Heart right ventricle (tissue), 16 donors: ENCODE results near the gene NBEAL2. TPM values are rescaled to one million over a fixed set of nuclear protein-coding genes. Genes with fewer than 3 reads are reported as not detected.

Experiments used
- ATAC-seq, 8 donors: fragments of 200-7000 bp; cut with Tn5 transposase; one replicate each; pipeline ENCODE4 v1.9.1; 2020; ENCODE audit warnings: mild to moderate bottlenecking in 8 of 8, moderate library complexity in 8 of 8, moderate number of reproducible peaks in 1 of 8
- DNase-seq, 2 donors: peaks; one replicate each; pipeline ENCODE4 v3.0.0-alpha.2; 2020
- H3K27ac ChIP-seq, 10 donors: fragments of 200-600 bp; sonication (generic) in 2 of 10; one replicate each; pipeline versions ENCODE4 v1.5.0 to v1.8.0; 2020 to 2022; ENCODE audit warnings: mild to moderate bottlenecking in 3 of 10
- H3K27me3 ChIP-seq, 7 donors: fragments of 200-600 bp; one replicate each; pipeline ENCODE4 v1.8.0; 2021 to 2022; ENCODE audit warnings: mild to moderate bottlenecking in 2 of 7
- H3K36me3 ChIP-seq, 9 donors: fragments of 200-600 bp; sonication (generic) in 1 of 9; one replicate each; pipeline versions ENCODE4 v1.5.0 to v1.8.0; 2020 to 2022; ENCODE audit warnings: mild to moderate bottlenecking in 2 of 9
- H3K4me1 ChIP-seq, 9 donors: fragments of 200-600 bp; sonication (generic) in 1 of 9; one replicate each; pipeline versions ENCODE4 v1.5.0 to v1.8.0; 2020 to 2022; ENCODE audit warnings: mild to moderate bottlenecking in 4 of 9
- H3K4me3 ChIP-seq, 10 donors: fragments of 200-600 bp; sonication (generic) in 2 of 10; one replicate each; pipeline versions ENCODE4 v1.5.0 to v1.8.0; 2020 to 2022; ENCODE audit warnings: mild to moderate bottlenecking in 7 of 10, moderate library complexity in 2 of 10
- H3K9me3 ChIP-seq, 11 donors: fragments of 200-600 bp in 10 of 11; sonication (generic) in 2 of 11; one replicate each; pipeline versions ENCODE4 v1.5.0 to v1.8.0; 2013 to 2022; ENCODE audit warnings: mild to moderate bottlenecking in 2 of 11, control low read depth in 1 of 11, moderate library complexity in 1 of 11
- WGBS, 2 donors: extraction: QIAGEN DNeasy Blood & Tissue Kit; methylation state at CpG; one replicate each; pipeline ENCODE4 v1.1.7; 2013; ENCODE audit warnings: inconsistent platforms in 1 of 2; 5-methylcytosine and 5-hydroxymethylcytosine counted together
- intact Hi-C, 10 donors: fragments of 100-400 bp; cut with DNase I; formaldehyde crosslinking; loops; one replicate each; pipeline versions ENCODE4 v1.11.1 to v1.14.2; 2022
- polyA plus RNA-seq, 2 donors: library from polyadenylated mRNA; stranded (reverse); fragments of 200-250 nt; gene quantifications; one replicate each; pipeline ENCODE4 v1.2.3, GENCODE V29; 2013
- total RNA-seq, 10 donors: library from RNA; stranded (reverse); fragmentation: NEBNext Ultra II Directional in 3 of 10; extraction: Animal tissue kit (Norgen Biotek cat#: 25700) in 3 of 10; gene quantifications; one replicate each; pipeline versions ENCODE4 v1.2.1 to v1.2.4, GENCODE V29; 2021 to 2023
- TF ChIP-seq, protein P1 (sequence below), 9 donors: fragments of 200-600 bp; sonication (generic) in 2 of 9; IDR thresholded peaks; one replicate each; pipeline versions ENCODE4 v1.5.0 to v1.8.0; 2021 to 2022; ENCODE audit warnings: antibody characterized with exemption in 9 of 9, mild to moderate bottlenecking in 5 of 9, moderate library complexity in 1 of 9
- donor health status: Arrhythmogenic right ventricular cardiomyopathy.
- donor health status: ischemic (EF 13 %, LVEDD 7.1; RV severe dilation, severe dysfunction).
- donor health status: healthy with polysubstance abuse.
- donor health status: DM: no; HTN: yes; CAD: no.
- donor health status: DM: no; HTN: no; CAD: no.
- donor health status: ischemic (EF 25% LVEDD 6.9; RV normal size, moderate dysfunction).
- donor health status: ischemic (EF 25% LVEDD 5.7; RV mildly dilated, moderate dysfunction).
- donor health status: healthy.
- donor health status: DM: yes; HTN: yes; CAD: no.
- donor health status: Ischemic cardiomyopathy.
- donor health status: ischemic (EF 35%, LVEDD 5.7; RV mildly dilated, moderate dysfunction).
- donor health status: nonischemic (EF 11% LVEDD 7.7; RV severe dilation, severe dysfunction).
- donor health status: DM: yes; HTN: yes; CAD: no.
- donor health status: PGD.
- donor health status: ischemic (EF 29% LVEDD 5.4; RV normal size, mild dysfunction).
- donor health status: nonischemic (EF 23%, LVEDD 6.1; RV moderate dilation, normal function).

Gene NBEAL2
- total and polyA plus RNA-seq, 12 donors: 7.6 to 51.1 (median 13.7) TPM

DNA sequence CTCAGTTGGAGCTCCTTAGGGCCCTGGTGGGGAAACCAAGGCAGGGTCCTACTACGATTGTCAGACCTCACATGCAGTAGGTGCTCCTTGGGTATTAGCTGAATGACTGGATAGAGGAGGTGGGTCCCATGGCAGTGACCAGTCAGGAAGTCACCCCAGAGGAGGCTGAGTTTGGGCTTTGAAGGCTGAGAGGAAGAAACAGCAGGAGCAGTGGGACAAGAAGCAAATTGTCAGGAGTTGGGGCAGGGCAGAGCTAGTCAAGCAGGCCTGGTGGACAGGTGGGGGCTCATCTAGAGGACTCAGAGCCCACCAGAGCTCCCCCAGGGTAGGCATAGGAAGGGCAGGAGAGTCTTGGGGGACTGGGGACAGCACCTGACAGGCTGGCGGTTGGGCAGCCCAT, 3.1 kb downstream of the NBEAL2 start:
- intact Hi-C loops: no loop called here
- ATAC-seq: no peak
- DNase-seq: no peak
- Histone ChIP-seq H3K27ac (peak overlapping the region in 8 of 10 donors; percentile 54 to 96 (median 92)), H3K4me1 (peaks cover 6 to 81% (median 51%) of the 10 kb centered on the region in 9 donors), H3K36me3 (no peaks in the 10 kb centered on the region), H3K9me3 (no peaks in the 10 kb centered on the region), H3K4me3 (no peak overlapping the region), H3K27me3 (no peaks in the 10 kb centered on the region)
- TF ChIP-seq, protein P1, sequence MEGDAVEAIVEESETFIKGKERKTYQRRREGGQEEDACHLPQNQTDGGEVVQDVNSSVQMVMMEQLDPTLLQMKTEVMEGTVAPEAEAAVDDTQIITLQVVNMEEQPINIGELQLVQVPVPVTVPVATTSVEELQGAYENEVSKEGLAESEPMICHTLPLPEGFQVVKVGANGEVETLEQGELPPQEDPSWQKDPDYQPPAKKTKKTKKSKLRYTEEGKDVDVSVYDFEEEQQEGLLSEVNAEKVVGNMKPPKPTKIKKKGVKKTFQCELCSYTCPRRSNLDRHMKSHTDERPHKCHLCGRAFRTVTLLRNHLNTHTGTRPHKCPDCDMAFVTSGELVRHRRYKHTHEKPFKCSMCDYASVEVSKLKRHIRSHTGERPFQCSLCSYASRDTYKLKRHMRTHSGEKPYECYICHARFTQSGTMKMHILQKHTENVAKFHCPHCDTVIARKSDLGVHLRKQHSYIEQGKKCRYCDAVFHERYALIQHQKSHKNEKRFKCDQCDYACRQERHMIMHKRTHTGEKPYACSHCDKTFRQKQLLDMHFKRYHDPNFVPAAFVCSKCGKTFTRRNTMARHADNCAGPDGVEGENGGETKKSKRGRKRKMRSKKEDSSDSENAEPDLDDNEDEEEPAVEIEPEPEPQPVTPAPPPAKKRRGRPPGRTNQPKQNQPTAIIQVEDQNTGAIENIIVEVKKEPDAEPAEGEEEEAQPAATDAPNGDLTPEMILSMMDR (IDR thresholded peaks at IDR 0.05): no peak
- 88 to 92% methylated on average over 2 of the region's 2 CpGs for WGBS, 2 donors

DNA sequence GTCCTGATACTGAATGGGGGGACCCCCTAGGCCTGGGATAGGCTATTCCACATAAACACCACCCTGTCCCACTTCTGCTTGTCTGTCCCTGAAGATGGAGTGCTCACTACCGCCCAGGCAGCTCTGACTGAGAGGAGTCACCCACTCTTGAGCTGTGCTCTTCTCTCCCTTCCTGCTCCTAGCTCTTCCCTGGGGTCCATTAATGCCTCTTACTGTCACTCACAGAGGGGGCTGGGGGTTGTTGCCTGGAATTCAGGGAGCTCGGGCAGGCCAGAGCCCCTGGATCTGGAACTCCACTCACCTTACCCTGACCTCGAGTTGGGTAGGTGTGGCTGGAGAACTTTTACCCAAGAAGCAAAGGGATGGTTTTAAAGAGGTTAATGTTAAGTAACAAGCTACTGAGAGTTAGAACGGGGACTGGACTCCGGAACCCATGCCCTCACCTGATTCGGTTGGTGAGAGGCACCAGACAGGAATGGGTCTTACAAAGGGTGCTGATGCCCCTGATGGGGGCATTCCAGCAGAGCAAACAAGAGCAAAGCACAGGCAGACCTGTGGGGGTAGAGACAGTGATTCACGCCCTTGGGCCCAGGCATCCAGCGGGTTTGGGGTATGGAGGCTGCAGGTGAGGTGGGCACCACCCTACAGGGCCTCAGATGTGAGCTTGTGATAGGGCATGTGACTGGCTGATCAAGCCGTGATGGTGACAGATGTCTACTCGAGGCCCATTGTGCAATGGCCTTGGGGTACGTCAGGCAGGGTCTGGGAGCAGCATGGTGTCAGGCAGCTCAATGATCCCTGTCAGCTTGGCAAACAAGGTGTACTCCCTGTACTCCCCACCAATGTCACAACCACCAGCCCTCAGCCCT, 5.4 kb downstream of the NBEAL2 start:
- 92 to 93% methylated on average over 11 of the region's 11 CpGs for WGBS, 2 donors
- Histone ChIP-seq H3K4me3 (no peak overlapping the region), H3K4me1 (peaks cover 6 to 87% (median 43%) of the 10 kb centered on the region in 9 donors), H3K9me3 (no peaks in the 10 kb centered on the region), H3K27me3 (no peaks in the 10 kb centered on the region), H3K36me3 (peaks cover 0 to 14% (median 0%) of the 10 kb centered on the region in 9 donors), H3K27ac (peak overlapping the region in 1 of 10 donors; percentile 90)
- TF ChIP-seq, protein P1 (IDR thresholded peaks at IDR 0.05): no peak
- no peak for ATAC-seq
- no peak for DNase-seq
- intact Hi-C loops: no loop called here

DNA sequence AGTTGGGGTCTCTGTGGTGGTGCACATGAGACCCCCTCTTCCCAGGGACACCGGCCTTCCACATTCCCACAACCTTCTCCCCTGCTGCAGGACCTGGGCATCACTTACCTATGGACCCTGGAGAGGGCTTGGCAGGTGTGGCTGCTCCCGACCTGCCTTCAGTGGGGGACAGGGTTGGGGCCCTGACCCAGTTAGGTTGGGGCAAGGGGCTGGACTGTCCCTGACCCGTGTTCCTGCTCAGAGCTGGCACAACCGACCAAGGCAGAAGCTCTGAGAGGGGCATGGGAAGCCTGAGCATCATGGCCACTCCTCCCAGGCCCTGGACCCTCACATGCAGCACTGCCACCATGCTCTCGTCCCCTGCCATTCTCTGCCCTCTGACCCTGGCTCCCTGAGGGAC, 6.1 kb downstream of the NBEAL2 start:
- WGBS, 2 donors: 95% methylated on average over 5 of the region's 5 CpGs
- TF ChIP-seq, protein P1 (IDR thresholded peaks at IDR 0.05): no peak
- no peak overlapping the region for H3K4me3 ChIP-seq
- intact Hi-C loops: no loop called here
- peak overlapping the region in 3 of 10 donors; percentile 44 to 90 (median 72) for H3K27ac ChIP-seq
- H3K27me3 ChIP-seq: no peaks in the 10 kb centered on the region
- DNase-seq: no peak
- H3K36me3 ChIP-seq: peaks cover 0 to 18% (median 0%) of the 10 kb centered on the region in 9 donors
- peaks cover 6 to 89% (median 36%) of the 10 kb centered on the region in 9 donors for H3K4me1 ChIP-seq
- no peaks in the 10 kb centered on the region for H3K9me3 ChIP-seq
- no peak for ATAC-seq

DNA sequence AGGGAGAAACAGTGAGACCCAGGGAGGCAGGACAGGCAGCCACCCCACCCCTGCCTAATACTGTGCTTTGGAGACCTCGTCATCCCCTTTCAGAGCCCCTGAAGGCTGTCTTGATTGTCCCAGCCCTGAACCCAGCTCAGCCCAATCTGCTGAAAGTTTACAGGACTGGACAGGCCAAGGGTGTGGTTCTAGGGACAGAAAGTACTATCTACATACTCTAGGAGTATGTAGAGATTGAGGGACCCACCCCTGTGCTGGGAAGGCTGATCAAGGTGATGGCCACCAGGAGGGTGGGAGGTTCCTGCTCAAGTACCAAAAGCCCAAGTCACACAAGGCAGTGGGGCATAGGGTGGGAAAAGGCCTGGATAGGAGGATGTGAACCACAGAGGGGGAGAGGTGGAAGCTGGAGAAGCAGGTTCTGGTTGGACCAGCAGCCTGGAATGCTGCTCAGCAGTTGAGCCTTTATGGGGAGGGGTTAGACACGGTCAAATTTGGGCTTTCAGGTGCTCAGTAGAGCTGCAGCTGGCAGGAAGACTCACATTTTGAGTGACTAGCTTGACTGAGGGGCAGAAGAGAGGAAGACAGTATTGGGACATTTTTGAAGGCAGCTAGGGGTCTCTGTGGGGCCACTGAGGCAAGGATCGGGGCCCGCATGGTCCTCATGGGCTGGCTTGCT, 6.7 kb downstream of the NBEAL2 start:
- TF ChIP-seq, protein P1 (IDR thresholded peaks at IDR 0.05): no peak
- H3K4me3 ChIP-seq: no peak overlapping the region
- H3K27ac ChIP-seq: peak overlapping the region in 6 of 10 donors; percentile 15 to 90 (median 73)
- no peaks in the 10 kb centered on the region for H3K27me3 ChIP-seq
- no peaks in the 10 kb centered on the region for H3K9me3 ChIP-seq
- intact Hi-C loops: no loop called here
- peaks cover 6 to 91% (median 33%) of the 10 kb centered on the region in 9 donors for H3K4me1 ChIP-seq
- WGBS, 2 donors: 95 to 96% methylated on average over 4 of the region's 4 CpGs
- DNase-seq (no peak), ATAC-seq (no peak)
- H3K36me3 ChIP-seq: peaks cover 0 to 24% (median 0%) of the 10 kb centered on the region in 9 donors
